ENCODE measurements around the gene SLC2A6. TPM values are rescaled to one million over a fixed set of nuclear protein-coding genes. Genes with fewer than 3 reads are reported as not detected.

Gene SLC2A6
- total RNA-seq, 3 donors from 2014 or later, result 1.8 to 2.0 (median 1.8) TPM

DNA sequence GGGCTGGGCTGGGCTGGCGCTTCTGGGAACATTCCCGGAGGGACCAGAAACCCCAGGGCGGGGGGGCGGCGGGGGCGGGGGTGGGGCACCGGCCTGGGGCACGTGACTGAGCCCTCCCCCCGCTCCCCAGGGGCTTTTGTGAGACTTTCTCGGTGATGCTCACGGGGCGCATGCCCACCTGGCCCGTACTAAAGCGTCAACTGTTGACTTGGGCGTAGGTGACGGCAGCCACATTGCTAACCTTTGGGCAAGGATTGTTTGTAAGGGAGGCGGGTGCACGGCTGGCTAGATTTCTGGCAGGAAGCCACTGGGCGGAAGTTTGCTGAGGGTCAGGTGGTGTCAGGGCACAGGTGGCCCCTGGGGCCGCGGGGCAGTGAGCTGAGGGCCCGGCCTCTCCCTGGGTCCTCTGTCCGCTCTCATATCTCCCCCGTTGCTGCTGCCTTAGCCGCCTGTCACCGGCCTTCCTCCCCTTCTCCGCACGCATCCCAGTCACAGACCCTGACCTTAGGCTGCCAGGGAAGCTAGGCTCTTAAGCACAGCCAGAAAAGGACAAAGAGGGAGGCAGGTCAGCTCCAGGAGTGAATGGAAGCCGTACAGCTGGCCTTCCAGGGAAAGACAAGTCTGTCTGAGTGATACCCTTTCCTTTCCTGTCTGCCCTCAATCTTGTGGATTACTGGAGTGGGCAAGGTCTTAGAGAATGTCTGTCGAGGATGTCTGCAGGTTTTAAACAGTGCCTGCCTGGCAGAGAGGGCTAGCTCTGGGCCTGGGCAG, 18.3 kb downstream of the SLC2A6 start:
- Histone ChIP-seq H3K9me3 (no peaks in the 10 kb centered on the region), H3K27ac (peak overlapping the region; percentile 95 to 98), H3K4me1 (peaks cover 0 to 7% of the 10 kb centered on the region in 2 donors), H3K4me3 (peak overlapping the region; percentile 70 to 81 (median 71)), H3K27me3 (no peaks in the 10 kb centered on the region), H3K36me3 (no peaks in the 10 kb centered on the region)
- no peak for TF ChIP-seq POLR2A (IDR thresholded peaks at IDR 0.05)
- peak in 1 of 3 donors; percentile 25 for TF ChIP-seq POLR2AphosphoS5 (IDR thresholded peaks at IDR 0.05)
- TF ChIP-seq, protein P1, sequence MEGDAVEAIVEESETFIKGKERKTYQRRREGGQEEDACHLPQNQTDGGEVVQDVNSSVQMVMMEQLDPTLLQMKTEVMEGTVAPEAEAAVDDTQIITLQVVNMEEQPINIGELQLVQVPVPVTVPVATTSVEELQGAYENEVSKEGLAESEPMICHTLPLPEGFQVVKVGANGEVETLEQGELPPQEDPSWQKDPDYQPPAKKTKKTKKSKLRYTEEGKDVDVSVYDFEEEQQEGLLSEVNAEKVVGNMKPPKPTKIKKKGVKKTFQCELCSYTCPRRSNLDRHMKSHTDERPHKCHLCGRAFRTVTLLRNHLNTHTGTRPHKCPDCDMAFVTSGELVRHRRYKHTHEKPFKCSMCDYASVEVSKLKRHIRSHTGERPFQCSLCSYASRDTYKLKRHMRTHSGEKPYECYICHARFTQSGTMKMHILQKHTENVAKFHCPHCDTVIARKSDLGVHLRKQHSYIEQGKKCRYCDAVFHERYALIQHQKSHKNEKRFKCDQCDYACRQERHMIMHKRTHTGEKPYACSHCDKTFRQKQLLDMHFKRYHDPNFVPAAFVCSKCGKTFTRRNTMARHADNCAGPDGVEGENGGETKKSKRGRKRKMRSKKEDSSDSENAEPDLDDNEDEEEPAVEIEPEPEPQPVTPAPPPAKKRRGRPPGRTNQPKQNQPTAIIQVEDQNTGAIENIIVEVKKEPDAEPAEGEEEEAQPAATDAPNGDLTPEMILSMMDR (IDR thresholded peaks at IDR 0.05), result no peak
- DNase-seq (ENCODE audit: low spot score in 2 of 2), result peak; percentile 75 to 90
- intact Hi-C loops (cut with DNase I; ENCODE audit: low total_unique reads), result no loop called here

DNA sequence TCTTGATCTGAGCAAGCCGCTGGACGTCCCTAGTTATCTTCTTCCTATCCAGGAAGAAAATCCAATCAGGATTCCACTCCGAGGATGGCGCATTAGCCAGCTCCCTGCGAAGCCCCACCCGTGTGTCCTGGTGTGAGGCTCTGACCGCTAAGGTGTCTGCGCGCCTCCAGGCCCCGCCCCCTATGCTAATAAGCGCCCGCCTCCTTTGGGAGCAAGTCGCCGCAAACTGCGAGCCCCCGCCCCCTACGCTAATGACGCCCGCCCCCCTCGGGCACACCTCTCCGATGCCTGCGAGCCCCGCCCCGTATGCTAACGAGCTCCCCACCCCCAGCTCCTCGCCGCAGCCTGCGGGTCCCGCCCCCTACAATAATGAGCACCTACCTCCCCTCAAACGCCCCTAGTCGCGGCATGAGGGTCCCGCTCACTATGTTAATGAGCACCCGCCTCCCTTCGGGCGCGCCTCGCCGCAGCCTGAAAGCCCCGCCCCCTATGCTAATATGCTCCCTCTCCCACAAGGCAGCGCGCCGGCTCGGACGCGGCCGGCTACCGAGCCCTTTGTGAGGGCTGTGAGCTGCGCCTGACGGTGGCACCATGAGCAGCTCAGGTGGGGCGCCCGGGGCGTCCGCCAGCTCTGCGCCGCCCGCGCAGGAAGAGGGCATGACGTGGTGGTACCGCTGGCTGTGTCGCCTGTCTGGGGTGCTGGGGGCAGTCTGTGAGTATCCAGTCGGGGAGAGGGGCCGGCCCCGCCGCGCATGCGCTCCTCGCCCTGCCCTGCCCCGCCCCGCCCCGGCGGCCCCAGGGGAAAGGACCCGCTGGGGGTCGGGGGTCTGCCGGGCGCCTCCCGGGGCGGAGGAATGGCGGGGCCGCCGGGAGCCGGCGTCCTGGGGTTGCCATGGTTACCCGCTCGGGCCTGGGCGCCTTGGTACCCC, 19.2 kb downstream of the SLC2A6 start, which contains the start of gene CACFD1:
TSS of gene CACFD1 (plus strand) at position 503 of the 929 bp plus-strand sequence. CDS start at position 592, 89 bp downstream.
- peak; percentile 96 to 98 for DNase-seq (ENCODE audit: low spot score in 2 of 2)
- Histone ChIP-seq H3K27me3 (no peaks in the 10 kb centered on the region), H3K4me1 (peaks cover 0 to 7% of the 10 kb centered on the region in 2 donors), H3K36me3 (no peaks in the 10 kb centered on the region), H3K9me3 (no peaks in the 10 kb centered on the region), H3K27ac (peak within 1 kb of the TSS; percentile 95 to 98), H3K4me3 (peak within 1 kb of the TSS; percentile 70 to 81 (median 71))
- TF ChIP-seq POLR2A (IDR thresholded peaks at IDR 0.05), result no peak
- TF ChIP-seq, protein P1 (IDR thresholded peaks at IDR 0.05), result no peak
- TF ChIP-seq POLR2AphosphoS5 (IDR thresholded peaks at IDR 0.05), result peak; percentile 72 to 91 (median 76)
- intact Hi-C loops (cut with DNase I; ENCODE audit: low total_unique reads), result no loop called here

DNA sequence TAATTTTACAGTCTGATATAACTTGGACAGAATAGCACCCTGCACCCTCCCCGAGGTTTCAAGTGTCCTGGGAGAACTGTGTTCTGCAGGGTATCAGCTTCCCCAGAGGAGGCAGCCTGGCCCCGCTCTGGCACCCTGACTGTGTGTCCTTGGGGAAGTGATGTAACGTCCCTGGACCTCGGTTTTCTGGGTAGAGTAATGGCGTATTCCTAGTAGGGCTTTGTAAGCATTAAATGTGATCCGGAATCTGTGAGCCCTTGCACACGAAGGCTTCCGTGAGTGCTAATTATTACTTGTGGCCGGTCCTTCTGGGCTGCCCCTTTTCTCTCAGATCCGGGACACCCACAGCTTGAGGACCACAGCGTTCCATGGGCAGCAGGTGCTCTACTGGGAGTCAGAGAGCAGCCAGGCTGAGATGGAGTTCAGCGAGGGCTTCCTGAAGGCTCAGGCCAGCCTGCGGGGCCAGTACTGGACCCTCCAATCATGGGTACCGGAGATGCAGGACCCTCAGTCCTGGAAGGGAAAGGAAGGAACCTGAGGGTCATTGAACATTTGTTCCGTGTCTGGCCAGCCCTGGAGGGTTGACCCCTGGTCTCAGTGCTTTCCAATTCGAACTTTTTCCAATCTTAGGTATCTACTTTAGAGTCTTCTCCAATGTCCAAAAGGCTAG, 20.1 kb downstream of the SLC2A6 start:
- H3K27me3 ChIP-seq, result no peaks in the 10 kb centered on the region
- H3K9me3 ChIP-seq, result no peaks in the 10 kb centered on the region
- DNase-seq (ENCODE audit: low spot score in 2 of 2), result no peak
- H3K4me1 ChIP-seq, result peaks cover 0 to 7% of the 10 kb centered on the region in 2 donors
- peak overlapping the region; percentile 70 to 81 (median 71) for H3K4me3 ChIP-seq
- no peaks in the 10 kb centered on the region for H3K36me3 ChIP-seq
- peak overlapping the region; percentile 95 to 98 for H3K27ac ChIP-seq
- TF ChIP-seq, protein P1 (IDR thresholded peaks at IDR 0.05), result no peak
- TF ChIP-seq POLR2AphosphoS5 (IDR thresholded peaks at IDR 0.05) (no peak), POLR2A (IDR thresholded peaks at IDR 0.05) (no peak)
- intact Hi-C loops (cut with DNase I; ENCODE audit: low total_unique reads), result no loop called here

DNA sequence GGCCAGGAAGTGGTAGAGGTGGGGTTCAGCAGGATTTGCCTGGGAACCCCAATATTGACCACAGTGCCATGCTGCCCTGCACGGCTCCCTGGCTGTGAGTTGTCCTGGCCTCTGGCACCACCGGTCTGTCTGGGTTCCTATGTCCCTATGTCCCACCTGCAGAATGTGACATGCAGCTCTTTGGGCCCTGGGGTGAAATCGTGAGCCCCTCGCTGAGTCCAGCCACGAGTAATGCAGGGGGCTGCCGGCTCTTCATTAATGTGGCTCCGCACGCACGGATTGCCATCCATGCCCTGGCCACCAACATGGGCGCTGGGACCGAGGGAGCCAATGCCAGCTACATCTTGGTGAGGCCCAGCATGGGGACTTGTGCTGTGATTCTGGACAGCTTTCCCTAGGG, 21.2 kb downstream of the SLC2A6 start:
- H3K4me3 ChIP-seq, result no peak overlapping the region
- peaks cover 0 to 7% of the 10 kb centered on the region in 2 donors for H3K4me1 ChIP-seq
- no peaks in the 10 kb centered on the region for H3K9me3 ChIP-seq
- no peak for DNase-seq (ENCODE audit: low spot score in 2 of 2)
- H3K27me3 ChIP-seq, result no peaks in the 10 kb centered on the region
- intact Hi-C loops (cut with DNase I; ENCODE audit: low total_unique reads), result no loop called here
- no peaks in the 10 kb centered on the region for H3K36me3 ChIP-seq
- no peak overlapping the region for H3K27ac ChIP-seq
- TF ChIP-seq POLR2A (IDR thresholded peaks at IDR 0.05) (no peak), POLR2AphosphoS5 (IDR thresholded peaks at IDR 0.05) (no peak)
- TF ChIP-seq, protein P1 (IDR thresholded peaks at IDR 0.05), result no peak

Data from breast epithelium (tissue), 4 donors.